GM23338 (cell line): Measurements from ENCODE around the gene ZNF766. TPM values are rescaled to one million over a fixed set of nuclear protein-coding genes. Genes with fewer than 3 reads are reported as not detected.
"Not testable (repeated sequence)": the region's sequence is repeated elsewhere in the genome, so short reads cannot be mapped to it uniquely, and the experiment has no call there.

Experiments
- ATAC-seq: fragments of 200-7000 bp; cut with Tn5 transposase; 3 replicates; pipeline ENCODE4 v1.9.1; 2020
- DNase-seq: peaks from one replicate; pipeline ENCODE4 v3.0.0-alpha.2; 2015; ENCODE audit warnings: low spot score
- H2AFZ ChIP-seq: fragments of 200-600 bp; sonication (generic); 2 replicates; pipeline ENCODE4 v1.8.0; 2016; ENCODE audit warnings: antibody characterized with exemption, mild to moderate bottlenecking, moderate library complexity
- H3F3A ChIP-seq: fragments of 200-600 bp; sonication (generic); replicated peaks from 2 replicates; pipeline ENCODE4 v1.8.0; 2017; ENCODE audit warnings: antibody characterized with exemption, mixed run types, low read depth
- H3K27ac ChIP-seq: fragments of 200-600 bp; sonication (generic); 2 replicates; pipeline ENCODE4 v1.6.1; 2016; ENCODE audit warnings: low read depth
- H3K27me3 ChIP-seq: fragments of 200-600 bp; sonication (generic); 2 replicates; pipeline ENCODE4 v1.8.0; 2016; ENCODE audit warnings: mild to moderate bottlenecking, mixed run types, moderate library complexity; ENCODE audit not compliant: insufficient read depth
- H3K36me3 ChIP-seq: fragments of 200-600 bp; sonication (generic); 2 replicates; pipeline ENCODE4 v1.8.0; 2016; ENCODE audit warnings: mild to moderate bottlenecking; ENCODE audit not compliant: insufficient read depth
- H3K4me1 ChIP-seq: fragments of 200-600 bp; sonication (generic); 2 replicates; pipeline ENCODE4 v1.8.0; 2016; ENCODE audit warnings: mild to moderate bottlenecking, moderate library complexity; ENCODE audit not compliant: insufficient read depth
- H3K4me2 ChIP-seq: fragments of 200-600 bp; sonication (generic); 2 replicates; pipeline ENCODE4 v1.7.1; 2017; ENCODE audit warnings: mixed run types
- H3K4me3 ChIP-seq: fragments of 200-600 bp; sonication (generic); 2 replicates; pipeline ENCODE4 v1.6.1; 2016; ENCODE audit warnings: mixed run types
- H3K79me2 ChIP-seq: fragments of 200-600 bp; sonication (generic); replicated peaks from 2 replicates; pipeline ENCODE4 v1.8.0; 2017; ENCODE audit warnings: mild to moderate bottlenecking; ENCODE audit not compliant: insufficient read depth
- H3K9me2 ChIP-seq: fragments of 200-600 bp; sonication (generic); 2 replicates; pipeline ENCODE4 v1.8.0; 2017; ENCODE audit not compliant: insufficient read depth
- H4K20me1 ChIP-seq: fragments of 200-600 bp; sonication (generic); replicated peaks from 2 replicates; pipeline ENCODE4 v1.8.0; 2017; ENCODE audit warnings: mild to moderate bottlenecking; ENCODE audit not compliant: insufficient read depth
- H3K27ac Mint-ChIP-seq: 2 replicates; pipeline ENCODE4 v1.8.0; 2020; ENCODE audit warnings: inconsistent platforms, mild to moderate bottlenecking, moderate library complexity, mixed read lengths
- H3K27me3 Mint-ChIP-seq: 3 replicates; pipeline ENCODE4 v1.8.0; 2022; ENCODE audit warnings: low read depth, mild to moderate bottlenecking, moderate library complexity, mixed read lengths, inconsistent platforms; ENCODE audit not compliant: insufficient read depth, poor library complexity
- H3K36me3 Mint-ChIP-seq: 3 replicates; pipeline ENCODE4 v1.8.0; 2021; ENCODE audit warnings: low read depth, mild to moderate bottlenecking, inconsistent platforms, moderate library complexity, mixed read lengths
- H3K4me1 Mint-ChIP-seq: 3 replicates; pipeline ENCODE4 v1.8.0; 2020; ENCODE audit warnings: mild to moderate bottlenecking, inconsistent platforms, mixed read lengths
- H3K4me3 Mint-ChIP-seq: 3 replicates; pipeline ENCODE4 v1.8.0; 2021; ENCODE audit warnings: moderate library complexity, mild to moderate bottlenecking, inconsistent platforms, mixed read lengths
- H3K9me3 Mint-ChIP-seq: 3 replicates; pipeline ENCODE4 v1.8.0; 2020; ENCODE audit warnings: moderate library complexity, mild to moderate bottlenecking, inconsistent platforms, mixed read lengths
- CREB1 ChIP-seq: fragments of 250-450 bp; sonication (Bioruptor Pico); IDR thresholded peaks from 2 replicates; pipeline ENCODE4 v1.5.0; 2020; ENCODE audit warnings: low read depth, mild to moderate bottlenecking, moderate library complexity
- EZH2 ChIP-seq: fragments of 200-600 bp; sonication (generic); IDR thresholded peaks from one replicate; pipeline ENCODE4 v1.8.0; 2017; ENCODE audit warnings: antibody characterized with exemption, mild to moderate bottlenecking, low read depth; ENCODE audit not compliant: unreplicated experiment
- JUNB ChIP-seq: IDR thresholded peaks from one replicate; pipeline ENCODE4 v1.6.1; 2016; ENCODE audit warnings: antibody characterized with exemption; ENCODE audit not compliant: unreplicated experiment
- REST ChIP-seq: IDR thresholded peaks from one replicate; pipeline ENCODE4 v1.6.1; 2018; ENCODE audit warnings: antibody characterized with exemption; ENCODE audit not compliant: unreplicated experiment
- STAT1 ChIP-seq: IDR thresholded peaks from one replicate; pipeline ENCODE4 v1.6.1; 2016; ENCODE audit warnings: antibody characterized with exemption; ENCODE audit not compliant: unreplicated experiment
- ZNF331 ChIP-seq: fragments of 250-450 bp; sonication (Bioruptor Pico); IDR thresholded peaks from 2 replicates; pipeline ENCODE4 v1.5.0; 2020; ENCODE audit warnings: low read depth, mild to moderate bottlenecking, moderate library complexity
- polyA plus RNA-seq: library from polyadenylated mRNA; unstranded; fragments of >200 nt; fragmentation: Nextera tagmentation; extraction: Ambion mirVana; gene quantifications from 2 replicates; pipeline ENCODE4 v1.2.1, GENCODE V29; 2016
- total RNA-seq: library from RNA; depleted of rRNA; stranded (reverse); fragments of >200 nt; shearing (Covaris generic); gene quantifications from 2 replicates; pipeline ENCODE4 v1.2.3, GENCODE V29; 2014
- TF ChIP-seq, protein P1 (sequence below), 2 experiments: fragments of 200-600 bp in 1 of 2; sonication (generic) in 1 of 2; conservative IDR thresholded peaks; 2 replicates each; pipeline versions ENCODE4 v1.5.1 to v1.6.1; 2016 to 2017; ENCODE audit warnings: antibody characterized with exemption in 2 of 2, low read depth in 2 of 2, mild to moderate bottlenecking in 2 of 2, moderate library complexity in 1 of 2

Gene ZNF766
- total and polyA plus RNA-seq, 2 experiments from 2014 or later, result 22.1 to 29.3 TPM

DNA sequence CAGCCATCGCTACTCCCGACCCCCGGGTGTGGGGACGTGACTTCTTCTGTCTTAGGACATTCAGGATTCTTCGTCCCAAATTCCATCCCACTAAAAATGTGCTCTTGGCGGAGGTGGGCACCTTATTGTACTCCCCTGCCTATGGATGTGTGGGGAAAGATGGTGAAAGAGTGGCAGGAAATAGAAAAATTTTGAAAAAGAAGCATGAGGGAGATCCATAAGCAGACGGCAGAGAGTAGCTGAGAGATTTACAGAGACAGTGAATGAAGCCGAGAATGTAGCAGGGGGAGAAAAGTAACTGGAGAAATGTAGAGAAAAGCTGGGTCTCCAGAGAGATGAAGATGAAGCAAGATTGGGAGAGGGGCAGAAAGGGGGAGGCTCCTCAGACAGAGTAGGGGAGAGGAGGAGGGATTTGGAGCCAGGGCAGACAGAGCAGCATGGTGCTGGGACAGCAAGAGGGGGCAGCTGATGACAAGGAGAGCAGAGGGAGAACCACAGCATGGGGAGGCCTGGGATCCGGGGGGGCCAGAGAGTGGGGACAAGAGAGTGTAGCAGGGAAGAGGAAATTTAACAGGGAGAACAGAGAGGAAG, 67.5 kb downstream of the ZNF766 start (continued):
- TF ChIP-seq REST (no peak), CREB1 (CRISPR knock-in tag) (no peak)

DNA sequence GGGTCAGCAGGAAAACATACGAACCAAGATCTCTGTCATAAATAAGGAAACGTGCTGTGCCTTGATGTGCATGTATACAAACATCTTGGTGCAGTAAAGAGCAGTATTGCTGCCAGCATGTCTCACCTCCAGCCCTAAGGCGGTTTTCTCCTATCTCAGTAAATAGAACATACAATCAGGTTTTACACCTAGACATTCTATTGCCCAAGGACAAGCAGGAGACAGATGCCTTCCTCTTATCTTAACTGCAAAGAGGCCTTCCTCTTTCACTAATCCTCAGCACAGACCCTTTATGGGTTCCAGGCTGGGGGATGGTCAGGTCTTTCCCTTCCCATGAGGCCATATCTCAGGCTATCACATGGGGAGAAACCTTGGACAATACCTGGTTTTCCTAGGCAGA, 69.6 kb downstream of the ZNF766 start:
- H3K27me3 ChIP-seq, H3K79me2 ChIP-seq, H3K9me2 ChIP-seq, H3K27ac Mint-ChIP-seq, H3K4me2 ChIP-seq, H3K36me3 ChIP-seq, H3K4me1 Mint-ChIP-seq, H4K20me1 ChIP-seq, H2AFZ ChIP-seq, DNase-seq, H3K27ac ChIP-seq, H3K4me3 ChIP-seq, H3F3A ChIP-seq, H3K4me3 Mint-ChIP-seq, H3K4me1 ChIP-seq, ATAC-seq: not testable (repeated sequence)
- peaks cover 14% of the 10 kb centered on the region for H3K36me3 Mint-ChIP-seq
- H3K27me3 Mint-ChIP-seq, result peaks cover 16% of the 10 kb centered on the region
- H3K9me3 Mint-ChIP-seq, result peaks cover 17% of the 10 kb centered on the region

GRCh38 chr19:52343548-52343947, 74.2 kb downstream of the ZNF766 start:
- peak; percentile 90 for DNase-seq
- no peaks in the 10 kb centered on the region for H3F3A ChIP-seq
- Mint-ChIP-seq H3K4me1 (no peaks in the 10 kb centered on the region), H3K36me3 (peaks cover 20% of the 10 kb centered on the region), H3K9me3 (peaks cover 20% of the 10 kb centered on the region), H3K4me3 (no peak overlapping the region), H3K27ac (no peak overlapping the region), H3K27me3 (peaks cover 13% of the 10 kb centered on the region)
- no peaks in the 10 kb centered on the region for H3K9me2 ChIP-seq
- no peak overlapping the region for H2AFZ ChIP-seq
- H3K27me3 ChIP-seq, result no peaks in the 10 kb centered on the region
- no peak overlapping the region for H3K4me2 ChIP-seq
- ATAC-seq, result peak; percentile 99
- no peak overlapping the region for H3K4me3 ChIP-seq
- H3K36me3 ChIP-seq, result no peaks in the 10 kb centered on the region; the same call in 1 of the 2 replicates
- no peaks in the 10 kb centered on the region for H3K79me2 ChIP-seq
- H3K4me1 ChIP-seq, result no peaks in the 10 kb centered on the region
- no peak overlapping the region for H3K27ac ChIP-seq
- H4K20me1 ChIP-seq, result peaks cover 2% of the 10 kb centered on the region; the same call in 1 of the 2 replicates
- TF ChIP-seq REST (no peak), STAT1 (no peak), EZH2 (no peak), CREB1 (CRISPR knock-in tag) (no peak), ZNF331 (CRISPR knock-in tag) (no peak), JUNB (no peak)
- TF ChIP-seq, protein P1, sequence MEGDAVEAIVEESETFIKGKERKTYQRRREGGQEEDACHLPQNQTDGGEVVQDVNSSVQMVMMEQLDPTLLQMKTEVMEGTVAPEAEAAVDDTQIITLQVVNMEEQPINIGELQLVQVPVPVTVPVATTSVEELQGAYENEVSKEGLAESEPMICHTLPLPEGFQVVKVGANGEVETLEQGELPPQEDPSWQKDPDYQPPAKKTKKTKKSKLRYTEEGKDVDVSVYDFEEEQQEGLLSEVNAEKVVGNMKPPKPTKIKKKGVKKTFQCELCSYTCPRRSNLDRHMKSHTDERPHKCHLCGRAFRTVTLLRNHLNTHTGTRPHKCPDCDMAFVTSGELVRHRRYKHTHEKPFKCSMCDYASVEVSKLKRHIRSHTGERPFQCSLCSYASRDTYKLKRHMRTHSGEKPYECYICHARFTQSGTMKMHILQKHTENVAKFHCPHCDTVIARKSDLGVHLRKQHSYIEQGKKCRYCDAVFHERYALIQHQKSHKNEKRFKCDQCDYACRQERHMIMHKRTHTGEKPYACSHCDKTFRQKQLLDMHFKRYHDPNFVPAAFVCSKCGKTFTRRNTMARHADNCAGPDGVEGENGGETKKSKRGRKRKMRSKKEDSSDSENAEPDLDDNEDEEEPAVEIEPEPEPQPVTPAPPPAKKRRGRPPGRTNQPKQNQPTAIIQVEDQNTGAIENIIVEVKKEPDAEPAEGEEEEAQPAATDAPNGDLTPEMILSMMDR (conservative IDR thresholded peaks at IDR 0.05; ENCODE audit: low read depth in 2 of 2), result peak; percentile 84 to 97
